Left renal cortex interstitium (tissue), 4 donors: ENCODE measurements around the gene C17orf67. TPM values are rescaled to one million over a fixed set of nuclear protein-coding genes. Genes with fewer than 3 reads are reported as not detected.

ENCODE experiments used
- DNase-seq, 4 donors: peaks; one replicate each; pipeline ENCODE4 v3.0.0-alpha.2; 2013; ENCODE audit warnings: low read depth in 4 of 4, low spot score in 2 of 4, missing footprints in 1 of 4
- polyA plus RNA-seq, 4 donors: library from polyadenylated mRNA; unstranded; fragments of 120-200 nt; gene quantifications; one replicate each; pipeline ENCODE4 v1.2.1, GENCODE V29; 2013; ENCODE audit not compliant: insufficient read length in 4 of 4

The C17orf67 gene
- polyA plus RNA-seq, 4 donors, result 0.65 to 1.8 (median 1.5) TPM

DNA sequence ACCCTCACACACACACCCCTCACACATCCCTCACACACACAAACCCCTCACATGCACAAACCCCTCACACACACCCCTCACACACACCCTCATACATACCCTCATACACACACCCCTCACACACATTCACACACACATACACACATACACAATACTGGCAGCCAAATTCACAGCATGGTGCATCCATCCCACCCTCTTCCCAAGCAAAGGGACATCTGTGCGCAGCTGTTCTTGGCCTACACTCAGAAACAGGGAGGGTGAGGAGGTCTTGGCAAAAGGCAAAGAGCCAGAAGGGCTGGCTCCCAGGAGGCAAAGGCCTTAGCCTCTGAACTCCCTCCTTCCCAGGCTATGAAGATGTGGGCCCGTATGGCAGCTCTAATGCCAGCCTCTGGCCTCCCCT, 23.4 kb downstream of the C17orf67 start:
- DNase-seq, result no peak

DNA sequence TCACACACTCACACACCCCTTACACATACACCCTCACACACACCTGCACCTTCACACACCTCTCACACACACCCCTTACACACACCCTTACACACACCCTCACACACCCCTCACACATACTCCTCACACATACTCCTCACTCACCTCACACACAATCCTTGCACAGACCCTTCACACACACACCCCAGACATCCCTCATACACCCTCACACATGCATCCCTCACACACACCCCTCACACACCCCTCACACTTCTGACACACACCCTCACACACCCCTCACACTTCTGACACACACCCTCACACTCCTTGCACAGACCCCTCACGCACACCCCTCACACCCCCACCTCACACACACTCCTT, 23.9 kb downstream of the C17orf67 start:
- DNase-seq, result no peak

DNA sequence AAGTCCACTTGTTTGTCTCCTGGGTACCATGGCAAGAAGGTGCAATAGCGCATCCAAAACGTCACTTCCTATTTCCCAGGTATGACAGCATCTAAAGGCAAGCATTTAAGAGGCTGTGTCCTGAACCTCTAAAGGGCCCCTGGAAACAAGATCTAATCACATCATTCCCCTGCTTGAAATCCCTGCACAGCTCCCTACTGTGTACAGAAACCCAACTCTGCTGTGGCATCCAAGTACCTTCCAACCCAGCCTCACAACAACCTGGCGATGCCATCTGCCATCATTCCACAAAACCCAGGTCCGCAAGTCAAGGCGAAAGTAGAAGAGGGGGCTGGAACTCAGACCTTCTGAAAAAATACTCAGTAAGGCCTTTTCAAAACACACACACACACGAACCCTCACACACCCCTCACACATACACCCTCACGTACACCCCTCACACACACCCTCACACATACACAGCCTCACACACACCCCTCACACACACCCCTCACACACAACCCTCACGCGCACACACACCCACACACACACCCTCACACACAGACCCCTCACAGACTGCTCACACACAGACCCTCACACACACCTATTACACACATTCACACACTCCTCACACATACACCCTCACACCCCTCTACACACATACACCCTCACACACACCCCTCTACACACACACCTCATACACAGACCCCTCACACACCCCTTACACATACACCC, 24.5 kb downstream of the C17orf67 start:
- DNase-seq, result no peak

DNA sequence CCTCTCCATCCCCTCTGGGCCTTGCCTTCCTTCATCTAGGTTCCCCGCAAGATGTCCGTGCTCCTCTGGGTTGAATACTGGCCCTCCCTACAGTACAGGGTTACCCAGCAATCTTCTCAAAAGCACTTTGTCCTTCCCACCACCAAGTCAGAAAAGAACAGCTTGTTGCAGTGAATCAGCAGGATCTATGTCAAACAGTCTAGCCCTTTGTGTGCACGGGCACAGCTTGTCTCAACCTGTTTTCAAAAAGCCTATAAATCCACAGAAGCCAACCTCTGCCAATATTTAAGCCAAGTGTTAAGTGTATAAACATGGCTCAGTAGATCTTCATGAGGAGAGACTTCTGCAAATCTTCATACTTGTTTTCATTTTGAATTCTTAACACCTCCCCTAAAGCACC, 25.2 kb downstream of the C17orf67 start:
- no peak for DNase-seq

- no peak for DNase-seq
These were observed 26.0 kb downstream of the C17orf67 start for GRCh38 chr17:56807723-56808122.

GRCh38 chr17:56806949-56807348, 26.8 kb downstream of the C17orf67 start:
- no peak for DNase-seq

DNA sequence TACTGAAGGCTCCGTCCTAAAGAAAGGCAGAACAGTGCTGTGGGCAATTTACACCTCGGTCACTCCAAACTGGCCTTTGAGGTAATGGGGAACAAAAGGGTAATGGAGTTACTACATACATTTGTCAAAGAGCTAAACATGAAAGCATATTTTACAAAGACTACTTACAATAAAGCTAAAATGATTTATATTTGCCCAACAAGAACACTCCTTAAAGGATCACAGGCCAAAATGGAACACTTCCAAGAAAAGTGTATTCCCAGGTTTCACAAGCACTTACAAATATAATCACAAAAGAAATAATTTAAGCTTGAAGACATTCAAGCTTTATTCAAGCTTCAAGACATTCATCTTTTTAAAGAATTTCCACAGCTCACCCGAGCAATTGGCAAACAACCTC, 29.3 kb downstream of the C17orf67 start:
- DNase-seq, result no peak

GRCh38 chr17:56803071-56803470, 30.6 kb downstream of the C17orf67 start:
- no peak for DNase-seq

DNA sequence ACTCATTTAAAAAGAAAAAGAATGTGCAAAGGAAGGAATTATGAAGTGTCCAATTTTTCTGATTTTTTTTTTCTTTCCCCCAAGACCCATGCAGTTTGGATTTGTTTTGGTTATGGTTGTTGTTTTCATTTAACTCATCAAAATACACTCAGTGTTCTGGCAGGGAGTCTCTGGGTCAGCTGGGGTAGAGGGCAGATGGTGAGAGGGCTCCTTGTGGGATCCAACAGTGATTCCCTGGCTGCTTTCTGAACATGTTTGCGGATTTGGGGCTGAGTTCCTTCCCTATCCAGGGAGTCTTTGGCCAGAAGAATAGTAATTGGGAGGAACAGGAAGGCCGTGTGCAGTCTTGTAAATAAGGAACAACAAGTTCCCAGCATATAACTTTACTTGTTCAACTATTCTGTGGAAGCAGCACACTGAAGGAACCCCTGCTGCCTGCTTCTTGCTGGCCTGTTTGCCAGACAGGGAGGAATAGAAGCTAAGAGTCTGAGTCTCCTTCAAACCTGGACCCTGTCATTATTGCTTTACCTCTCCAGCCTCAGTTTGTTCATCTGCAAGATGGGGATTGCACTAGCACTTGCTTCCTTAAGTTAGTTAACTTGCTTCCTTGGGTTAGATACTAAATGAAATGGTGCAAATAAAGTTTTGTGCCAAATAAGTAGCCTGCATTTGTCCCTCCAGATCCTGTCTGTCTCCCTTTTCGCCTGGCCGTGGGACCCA, 32.1 kb downstream of the C17orf67 start:
- DNase-seq, result no peak

DNA sequence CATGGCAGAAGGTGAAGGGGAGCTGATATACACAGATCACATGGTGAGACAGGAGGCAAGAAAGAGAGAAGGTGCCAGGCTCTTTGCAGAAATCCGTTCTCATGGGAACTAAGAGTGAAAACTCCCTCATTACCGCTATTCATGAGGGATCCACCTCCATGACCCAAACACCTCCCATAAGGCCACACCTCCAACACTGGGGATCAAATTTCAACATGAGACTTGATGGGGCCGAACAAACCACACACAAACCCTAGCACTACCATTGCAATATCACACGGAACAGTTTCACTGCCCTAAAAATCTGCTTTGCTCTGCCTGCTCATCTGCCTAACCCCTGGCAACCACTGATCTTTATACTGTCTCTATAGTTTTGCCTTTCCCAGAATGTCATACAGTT, 34.8 kb downstream of the C17orf67 start:
- DNase-seq, result no peak

GRCh38 chr17:56796536-56796935, 37.2 kb downstream of the C17orf67 start:
- DNase-seq, result no peak

- DNase-seq, result no peak
These were observed 38.4 kb downstream of the C17orf67 start for GRCh38 chr17:56795221-56795865.

GRCh38 chr17:56793957-56794356, 39.8 kb downstream of the C17orf67 start:
- DNase-seq, result no peak

DNA sequence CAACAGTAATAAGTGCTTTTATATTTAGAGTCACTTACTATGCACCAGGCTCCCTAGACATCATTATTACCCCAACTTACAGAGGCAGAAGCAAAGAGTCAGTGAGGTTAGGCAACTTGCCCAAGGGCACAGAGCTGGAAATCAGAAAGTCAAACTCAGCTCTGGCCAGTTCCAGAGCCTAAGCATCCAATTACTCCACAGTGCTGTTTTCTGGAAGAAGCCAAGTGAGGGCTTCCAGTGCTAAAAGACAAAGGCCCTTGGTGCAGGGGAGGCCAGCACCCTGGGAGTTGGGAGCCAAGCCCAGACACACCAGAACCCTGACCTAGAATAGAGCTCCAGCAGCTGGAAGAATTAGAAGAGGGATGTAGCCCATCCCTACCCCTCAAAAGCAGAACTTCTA, 40.2 kb downstream of the C17orf67 start:
- no peak for DNase-seq

DNA sequence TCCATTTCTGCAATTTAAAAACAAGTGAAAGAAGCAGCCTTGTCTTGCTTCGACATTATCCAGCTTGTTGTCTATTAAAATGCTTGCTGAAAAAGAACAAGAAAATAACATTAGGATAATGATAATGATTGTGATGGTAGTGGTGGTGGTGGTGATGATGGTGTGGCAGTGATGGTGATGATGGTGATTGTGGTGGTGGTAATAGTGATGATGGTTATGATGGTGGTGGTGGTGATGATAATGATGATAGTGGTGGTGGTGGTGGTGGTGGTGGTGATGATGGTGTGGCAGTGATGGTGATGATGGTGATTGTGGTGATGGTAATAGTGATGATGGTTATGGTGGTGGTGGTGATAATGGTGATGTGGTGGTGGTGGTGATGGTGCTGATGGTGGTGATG, 41.5 kb downstream of the C17orf67 start:
- DNase-seq, result no peak

GRCh38 chr17:56786989-56787482, 46.7 kb downstream of the C17orf67 start:
- no peak for DNase-seq

- DNase-seq, result no peak
These were observed 47.6 kb downstream of the C17orf67 start for GRCh38 chr17:56785997-56786680.

GRCh38 chr17:56785405-56785804, 48.3 kb downstream of the C17orf67 start:
- no peak for DNase-seq

- no peak for DNase-seq
These were observed 51.4 kb downstream of the C17orf67 start for GRCh38 chr17:56782338-56782737.

DNA sequence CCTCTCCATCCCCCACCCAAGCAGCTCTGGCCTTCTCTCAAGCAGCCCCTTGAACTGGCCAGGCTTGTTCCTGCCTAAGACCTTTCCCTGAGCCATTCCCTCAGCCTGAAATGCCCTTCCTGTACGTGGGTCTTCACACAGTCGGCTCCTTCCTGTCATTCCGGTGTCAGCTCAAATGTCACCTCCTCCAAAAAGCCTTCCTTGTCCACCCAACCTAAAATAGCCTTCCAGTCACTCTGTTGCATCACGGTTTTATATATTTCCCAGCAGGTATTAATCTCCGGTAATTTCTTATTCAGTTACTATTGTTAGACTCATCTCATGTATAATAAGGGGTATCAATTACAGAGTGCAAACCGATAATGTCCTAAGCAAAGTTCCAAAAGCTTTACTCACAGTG, 51.8 kb downstream of the C17orf67 start:
- no peak for DNase-seq
